DOHH2 (cell line): Measurements from ENCODE around the gene MIEN1.

Experiments
- CTCF ChIP-seq: fragments of 200-600 bp; sonication (generic); IDR thresholded peaks from one replicate; pipeline ENCODE4 v1.5.1; 2014; ENCODE audit warnings: antibody characterized with exemption, mild to moderate bottlenecking, low read depth, low read length; ENCODE audit not compliant: poor library complexity, severe bottlenecking
- EZH2phosphoT487 ChIP-seq: fragments of 200-600 bp; sonication (generic); IDR thresholded peaks from 2 replicates; pipeline ENCODE4 v1.6.1; 2017; ENCODE audit warnings: borderline replicate concordance, mild to moderate bottlenecking, antibody characterized with exemption, low read length, moderate library complexity, mixed read lengths

- TF ChIP-seq CTCF (no peak), EZH2phosphoT487 (no peak)
These were observed 15.2 kb upstream of the MIEN1 start for GRCh38 chr17:39745335-39746144.
